SK-N-SH (cell line): ENCODE data around the gene ZNF341.

Experiments used
- EP300 ChIP-seq, 2 experiments: IDR thresholded peaks; 2 replicates each; pipeline versions ENCODE4 v1.4.0 to v1.6.1; 2012; ENCODE audit warnings: borderline replicate concordance in 1 of 2, low read depth in 1 of 2, low read length in 1 of 2
- POLR2AphosphoS5 ChIP-seq: IDR thresholded peaks from 2 replicates; pipeline ENCODE4 v1.6.1; 2012; ENCODE audit warnings: low read depth, low read length
- SIN3A ChIP-seq: IDR thresholded peaks from 2 replicates; pipeline ENCODE4 v1.6.1; 2012; ENCODE audit warnings: low read depth, mild to moderate bottlenecking, low read length, moderate library complexity, borderline replicate concordance
- TAF1 ChIP-seq: IDR thresholded peaks from 2 replicates; pipeline ENCODE4 v1.6.1; 2012; ENCODE audit warnings: low read depth, mild to moderate bottlenecking, low read length, moderate library complexity, borderline replicate concordance
- USF2 ChIP-seq: fragments of 150-350 bp; IDR thresholded peaks from 2 replicates; pipeline ENCODE4 v1.6.1; 2017; ENCODE audit warnings: antibody characterized with exemption, low read length, low read depth, borderline replicate concordance
- ZBTB33 ChIP-seq: IDR thresholded peaks from 2 replicates; pipeline ENCODE4 v1.4.0; 2012; ENCODE audit warnings: low read depth, borderline replicate concordance
- TF ChIP-seq, protein P1 (sequence below): fragments of 200-600 bp; sonication (generic); IDR thresholded peaks from 2 replicates; pipeline ENCODE4 v1.6.1; 2017; ENCODE audit warnings: antibody characterized with exemption, mild to moderate bottlenecking, moderate library complexity

GRCh38 chr20:33822423-33822822 lies 90.6 kb downstream of the ZNF341 start:
- TF ChIP-seq ZBTB33 (no peak), EP300 (IDR thresholded peaks at IDR 0.05; ENCODE audit: borderline replicate concordance in 1 of 2, low read depth in 1 of 2, low read length in 1 of 2) (no peak), TAF1 (no peak), POLR2AphosphoS5 (no peak), SIN3A (no peak), USF2 (no peak)
- TF ChIP-seq, protein P1, sequence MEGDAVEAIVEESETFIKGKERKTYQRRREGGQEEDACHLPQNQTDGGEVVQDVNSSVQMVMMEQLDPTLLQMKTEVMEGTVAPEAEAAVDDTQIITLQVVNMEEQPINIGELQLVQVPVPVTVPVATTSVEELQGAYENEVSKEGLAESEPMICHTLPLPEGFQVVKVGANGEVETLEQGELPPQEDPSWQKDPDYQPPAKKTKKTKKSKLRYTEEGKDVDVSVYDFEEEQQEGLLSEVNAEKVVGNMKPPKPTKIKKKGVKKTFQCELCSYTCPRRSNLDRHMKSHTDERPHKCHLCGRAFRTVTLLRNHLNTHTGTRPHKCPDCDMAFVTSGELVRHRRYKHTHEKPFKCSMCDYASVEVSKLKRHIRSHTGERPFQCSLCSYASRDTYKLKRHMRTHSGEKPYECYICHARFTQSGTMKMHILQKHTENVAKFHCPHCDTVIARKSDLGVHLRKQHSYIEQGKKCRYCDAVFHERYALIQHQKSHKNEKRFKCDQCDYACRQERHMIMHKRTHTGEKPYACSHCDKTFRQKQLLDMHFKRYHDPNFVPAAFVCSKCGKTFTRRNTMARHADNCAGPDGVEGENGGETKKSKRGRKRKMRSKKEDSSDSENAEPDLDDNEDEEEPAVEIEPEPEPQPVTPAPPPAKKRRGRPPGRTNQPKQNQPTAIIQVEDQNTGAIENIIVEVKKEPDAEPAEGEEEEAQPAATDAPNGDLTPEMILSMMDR, result no peak
